Activated CD4-positive, alpha-beta memory T cell treated with anti-CD3 and anti-CD28 coated beads, Interleukin-2, amount 10 ng/mL, durations not matched to agents 7 days and 5 days (primary cell): ENCODE data around the gene NELFE. TPM values are rescaled to one million over a fixed set of nuclear protein-coding genes. Genes with fewer than 3 reads are reported as not detected.

Source experiments
- CTCF ChIA-PET: fragments of 350-600 bp; sonication (Branson Sonifier 250); formaldehyde crosslinking; loops from one replicate; lab custom pipeline; 2021; ENCODE audit warnings: antibody characterized with exemption, inconsistent platforms; lab: Charles Lee
- POLR2A ChIA-PET: fragments of 350-600 bp; sonication (Branson Sonifier 250); formaldehyde crosslinking; loops from one replicate; lab custom pipeline; 2021; ENCODE audit warnings: antibody characterized with exemption; lab: Charles Lee
- DNase-seq: peaks from one replicate; pipeline ENCODE4 v3.0.0-alpha.2; 2020
- H3K27ac Mint-ChIP-seq: one replicate; pipeline ENCODE4 v1.8.0; 2021; ENCODE audit warnings: mild to moderate bottlenecking, mixed read lengths
- H3K27me3 Mint-ChIP-seq: one replicate; pipeline ENCODE4 v1.8.0; 2021; ENCODE audit warnings: mixed read lengths
- H3K36me3 Mint-ChIP-seq: one replicate; pipeline ENCODE4 v1.8.0; 2021; ENCODE audit warnings: low read depth, mixed read lengths
- H3K4me1 Mint-ChIP-seq: one replicate; pipeline ENCODE4 v1.8.0; 2021; ENCODE audit warnings: mixed read lengths
- H3K4me3 Mint-ChIP-seq: one replicate; pipeline ENCODE4 v1.8.0; 2021; ENCODE audit warnings: mild to moderate bottlenecking, mixed read lengths
- H3K9me3 Mint-ChIP-seq: one replicate; pipeline ENCODE4 v1.8.0; 2021; ENCODE audit warnings: mixed read lengths
- total RNA-seq, 2 experiments: library from RNA; stranded (reverse); gene quantifications; one replicate each; pipeline ENCODE4 v1.2.3, GENCODE V29; 2021

NELFE gene
- total RNA-seq, 2 experiments from 2014 or later = 69.6 to 70.6 TPM

- peak overlapping the region; percentile 99 for H3K27ac Mint-ChIP-seq
- no peaks in the 10 kb centered on the region for H3K27me3 Mint-ChIP-seq
- peak overlapping the region; percentile 97 for H3K4me3 Mint-ChIP-seq
- ChIA-PET POLR2A (interaction anchor here (1.2 to 8.3 kb wide), 8 partner anchors 11 to 235 kb away, joined by 3 to 162 read pairs (median 6); partner anchors contain the start of genes ATF6B, CLIC1, EHMT2 and NELFE), CTCF (interaction anchor here (1.2 to 3.0 kb wide), 4 partner anchors 10 to 107 kb away, joined by 3 to 13 read pairs (median 10); partner anchors contain the start of genes NELFE, NEU1 and SKIC2)
- peaks cover 45% of the 10 kb centered on the region for H3K4me1 Mint-ChIP-seq
- no peak for DNase-seq
- peaks cover 46% of the 10 kb centered on the region for H3K36me3 Mint-ChIP-seq
- H3K9me3 Mint-ChIP-seq = no peaks in the 10 kb centered on the region
Observed at GRCh38 chr6:31970604-31971271, 12.0 kb upstream of the NELFE start.

GRCh38 chr6:31969712-31970603, 11.2 kb upstream of the NELFE start:
- no peak for DNase-seq
- Mint-ChIP-seq H3K9me3 (no peaks in the 10 kb centered on the region), H3K4me3 (peak overlapping the region; percentile 44), H3K36me3 (peaks cover 51% of the 10 kb centered on the region), H3K27me3 (no peaks in the 10 kb centered on the region), H3K4me1 (peaks cover 45% of the 10 kb centered on the region), H3K27ac (peak overlapping the region; percentile 65)
- POLR2A ChIA-PET = interaction anchor here (1.3 to 8.3 kb wide), 3 partner anchors 10 to 72 kb away, joined by 3 to 162 read pairs (median 22); partner anchors contain the start of genes EHMT2, NELFE and SKIC2
- CTCF ChIA-PET = interaction anchor here (1.1 kb wide), 1 partner anchor 18 kb away, joined by 3 read pairs; no protein-coding TSS in a partner anchor

GRCh38 chr6:31968791-31969711, 10.3 kb upstream of the NELFE start:
- DNase-seq = no peak
- ChIA-PET CTCF (interaction anchor here (1.1 kb wide), 1 partner anchor 17 kb away, joined by 3 read pairs; no protein-coding TSS in a partner anchor), POLR2A (interaction anchor here (8.3 kb wide), 1 partner anchor 9 kb away, joined by 162 read pairs; the partner anchor contains the start of genes NELFE and SKIC2)
- peaks cover 58% of the 10 kb centered on the region for H3K36me3 Mint-ChIP-seq
- H3K9me3 Mint-ChIP-seq = no peaks in the 10 kb centered on the region
- peaks cover 43% of the 10 kb centered on the region for H3K4me1 Mint-ChIP-seq
- no peaks in the 10 kb centered on the region for H3K27me3 Mint-ChIP-seq
- no peak overlapping the region for H3K4me3 Mint-ChIP-seq
- no peak overlapping the region for H3K27ac Mint-ChIP-seq

- Mint-ChIP-seq H3K27me3 (no peaks in the 10 kb centered on the region), H3K9me3 (no peaks in the 10 kb centered on the region), H3K27ac (no peak overlapping the region), H3K4me3 (no peak overlapping the region), H3K4me1 (peaks cover 36% of the 10 kb centered on the region), H3K36me3 (peaks cover 63% of the 10 kb centered on the region)
- POLR2A ChIA-PET = interaction anchor here (8.3 kb wide), 1 partner anchor 8 kb away, joined by 162 read pairs; the partner anchor contains the start of genes NELFE and SKIC2
- DNase-seq = no peak
- CTCF ChIA-PET = no interaction called here
Observed at GRCh38 chr6:31968326-31968725, 9.6 kb upstream of the NELFE start.

- peaks cover 32% of the 10 kb centered on the region for H3K4me1 Mint-ChIP-seq
- H3K27ac Mint-ChIP-seq = no peak overlapping the region
- CTCF ChIA-PET = no interaction called here
- no peaks in the 10 kb centered on the region for H3K27me3 Mint-ChIP-seq
- H3K36me3 Mint-ChIP-seq = peaks cover 63% of the 10 kb centered on the region
- no peak overlapping the region for H3K4me3 Mint-ChIP-seq
- POLR2A ChIA-PET = interaction anchor here (8.3 kb wide), 1 partner anchor 8 kb away, joined by 162 read pairs; the partner anchor contains the start of genes NELFE and SKIC2
- DNase-seq = no peak
- H3K9me3 Mint-ChIP-seq = no peaks in the 10 kb centered on the region
Observed at GRCh38 chr6:31967926-31968320, 9.2 kb upstream of the NELFE start.

GRCh38 chr6:31966997-31967925, 8.5 kb upstream of the NELFE start:
- H3K4me3 Mint-ChIP-seq = no peak overlapping the region
- ChIA-PET CTCF (no interaction called here), POLR2A (no interaction called here)
- no peak for DNase-seq
- H3K36me3 Mint-ChIP-seq = peaks cover 69% of the 10 kb centered on the region
- no peaks in the 10 kb centered on the region for H3K9me3 Mint-ChIP-seq
- H3K27me3 Mint-ChIP-seq = no peaks in the 10 kb centered on the region
- peaks cover 26% of the 10 kb centered on the region for H3K4me1 Mint-ChIP-seq
- H3K27ac Mint-ChIP-seq = no peak overlapping the region

GRCh38 chr6:31966506-31966905, 7.7 kb upstream of the NELFE start:
- Mint-ChIP-seq H3K9me3 (no peaks in the 10 kb centered on the region), H3K36me3 (peaks cover 74% of the 10 kb centered on the region), H3K4me1 (peaks cover 29% of the 10 kb centered on the region), H3K4me3 (no peak overlapping the region), H3K27ac (no peak overlapping the region), H3K27me3 (no peaks in the 10 kb centered on the region)
- ChIA-PET CTCF (no interaction called here), POLR2A (no interaction called here)
- DNase-seq = no peak

- DNase-seq = no peak
- CTCF ChIA-PET = interaction anchor here (1.4 kb wide), 1 partner anchor 13 kb away, joined by 3 read pairs; no protein-coding TSS in a partner anchor
- Mint-ChIP-seq H3K27me3 (no peaks in the 10 kb centered on the region), H3K4me3 (no peak overlapping the region), H3K9me3 (no peaks in the 10 kb centered on the region), H3K4me1 (peaks cover 26% of the 10 kb centered on the region), H3K36me3 (peaks cover 81% of the 10 kb centered on the region), H3K27ac (no peak overlapping the region)
- POLR2A ChIA-PET = no interaction called here
Observed at GRCh38 chr6:31965700-31966099, 6.9 kb upstream of the NELFE start.

- no peak overlapping the region for H3K27ac Mint-ChIP-seq
- ChIA-PET CTCF (interaction anchor here (1.2 kb wide), 1 partner anchor 74 kb away, joined by 3 read pairs; no protein-coding TSS in a partner anchor), POLR2A (interaction anchor here (8.4 kb wide), 1 partner anchor 8 kb away, joined by 162 read pairs; the partner anchor contains the start of gene DXO)
- peaks cover 73% of the 10 kb centered on the region for H3K36me3 Mint-ChIP-seq
- H3K4me1 Mint-ChIP-seq = peaks cover 29% of the 10 kb centered on the region
- no peaks in the 10 kb centered on the region for H3K27me3 Mint-ChIP-seq
- no peaks in the 10 kb centered on the region for H3K9me3 Mint-ChIP-seq
- H3K4me3 Mint-ChIP-seq = no peak overlapping the region
- no peak for DNase-seq
Observed at GRCh38 chr6:31963921-31964320, 5.2 kb upstream of the NELFE start.

GRCh38 chr6:31961616-31962015, 2.8 kb upstream of the NELFE start:
- peaks cover 69% of the 10 kb centered on the region for H3K36me3 Mint-ChIP-seq
- no peaks in the 10 kb centered on the region for H3K9me3 Mint-ChIP-seq
- peaks cover 45% of the 10 kb centered on the region for H3K4me1 Mint-ChIP-seq
- POLR2A ChIA-PET = interaction anchor here (0.8 to 8.4 kb wide), 2 partner anchors 10 to 18 kb away, joined by 3 to 162 read pairs; partner anchors contain the start of gene DXO
- DNase-seq = no peak
- H3K27me3 Mint-ChIP-seq = no peaks in the 10 kb centered on the region
- H3K4me3 Mint-ChIP-seq = no peak overlapping the region
- CTCF ChIA-PET = no interaction called here
- H3K27ac Mint-ChIP-seq = no peak overlapping the region

- peak overlapping the region; percentile 96 for H3K27ac Mint-ChIP-seq
- POLR2A ChIA-PET = interaction anchor here (1.1 to 8.4 kb wide), 8 partner anchors 10 to 1013 kb away, joined by 3 to 162 read pairs (median 5); partner anchors contain the start of genes BAG6, DXO and EHMT2
- peaks cover 65% of the 10 kb centered on the region for H3K36me3 Mint-ChIP-seq
- peak overlapping the region; percentile 91 for H3K4me3 Mint-ChIP-seq
- no peak for DNase-seq
- H3K27me3 Mint-ChIP-seq = no peaks in the 10 kb centered on the region
- H3K4me1 Mint-ChIP-seq = peaks cover 45% of the 10 kb centered on the region
- CTCF ChIA-PET = interaction anchor here (1.5 to 2.2 kb wide), 2 partner anchors 13 to 234 kb away, joined by 4 to 13 read pairs; partner anchors contain the start of genes DXO and GPSM3
- H3K9me3 Mint-ChIP-seq = no peaks in the 10 kb centered on the region
Observed at GRCh38 chr6:31958412-31958740, 395 bp downstream of the NELFE start.
